Measurements from ENCODE around the gene PRKD1. TPM values are rescaled to one million over a fixed set of nuclear protein-coding genes. Genes with fewer than 3 reads are reported as not detected.

The PRKD1 gene
- total and polyA plus RNA-seq, 7 donors = 0.65 to 2.5 (median 1.5) TPM

DNA sequence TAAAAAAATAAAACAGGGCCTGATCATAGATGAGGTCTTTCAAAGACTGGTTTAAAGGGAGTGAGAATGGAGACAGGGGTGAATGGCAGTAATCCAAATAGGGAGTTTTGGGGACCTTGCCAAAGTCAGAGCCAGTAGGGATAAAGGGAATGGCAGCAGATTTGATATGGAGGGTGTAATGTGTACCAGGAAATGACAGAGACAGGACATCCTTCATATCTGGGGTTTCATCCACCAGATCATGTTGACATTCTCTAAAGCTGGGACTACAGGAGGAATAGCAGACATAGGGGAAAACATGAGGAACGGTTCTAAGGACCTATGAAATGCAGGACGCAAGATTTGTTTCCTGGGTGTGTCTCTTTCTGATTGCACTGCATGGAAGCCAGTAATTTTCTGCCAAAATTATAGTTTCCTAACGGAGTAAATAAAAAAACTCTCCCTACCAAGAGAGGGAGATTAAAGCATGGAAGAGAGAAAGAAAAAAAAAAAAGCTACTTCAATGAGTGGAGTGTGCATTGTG, 169.9 kb downstream of the PRKD1 start:
- 37 to 67% (median 47%) methylated on average over 3 of the region's 3 CpGs for WGBS, 3 donors
- Histone ChIP-seq H3K27ac (no peak overlapping the region), H3K9me3 (no peaks in the 10 kb centered on the region), H3K4me1 (no peaks in the 10 kb centered on the region), H3K27me3 (ENCODE audit: insufficient read depth in 3 of 3, low read length in 2 of 3) (no peaks in the 10 kb centered on the region), H3K36me3 (ENCODE audit: insufficient read depth in 1 of 2, low read depth in 1 of 2) (no peaks in the 10 kb centered on the region), H3K4me3 (no peak overlapping the region)
- TF ChIP-seq, protein P1, sequence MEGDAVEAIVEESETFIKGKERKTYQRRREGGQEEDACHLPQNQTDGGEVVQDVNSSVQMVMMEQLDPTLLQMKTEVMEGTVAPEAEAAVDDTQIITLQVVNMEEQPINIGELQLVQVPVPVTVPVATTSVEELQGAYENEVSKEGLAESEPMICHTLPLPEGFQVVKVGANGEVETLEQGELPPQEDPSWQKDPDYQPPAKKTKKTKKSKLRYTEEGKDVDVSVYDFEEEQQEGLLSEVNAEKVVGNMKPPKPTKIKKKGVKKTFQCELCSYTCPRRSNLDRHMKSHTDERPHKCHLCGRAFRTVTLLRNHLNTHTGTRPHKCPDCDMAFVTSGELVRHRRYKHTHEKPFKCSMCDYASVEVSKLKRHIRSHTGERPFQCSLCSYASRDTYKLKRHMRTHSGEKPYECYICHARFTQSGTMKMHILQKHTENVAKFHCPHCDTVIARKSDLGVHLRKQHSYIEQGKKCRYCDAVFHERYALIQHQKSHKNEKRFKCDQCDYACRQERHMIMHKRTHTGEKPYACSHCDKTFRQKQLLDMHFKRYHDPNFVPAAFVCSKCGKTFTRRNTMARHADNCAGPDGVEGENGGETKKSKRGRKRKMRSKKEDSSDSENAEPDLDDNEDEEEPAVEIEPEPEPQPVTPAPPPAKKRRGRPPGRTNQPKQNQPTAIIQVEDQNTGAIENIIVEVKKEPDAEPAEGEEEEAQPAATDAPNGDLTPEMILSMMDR (IDR thresholded peaks at IDR 0.05) = no peak
- ATAC-seq = no peak
- intact Hi-C loops (cut with DNase I) = no loop called here
- DNase-seq = no peak

DNA sequence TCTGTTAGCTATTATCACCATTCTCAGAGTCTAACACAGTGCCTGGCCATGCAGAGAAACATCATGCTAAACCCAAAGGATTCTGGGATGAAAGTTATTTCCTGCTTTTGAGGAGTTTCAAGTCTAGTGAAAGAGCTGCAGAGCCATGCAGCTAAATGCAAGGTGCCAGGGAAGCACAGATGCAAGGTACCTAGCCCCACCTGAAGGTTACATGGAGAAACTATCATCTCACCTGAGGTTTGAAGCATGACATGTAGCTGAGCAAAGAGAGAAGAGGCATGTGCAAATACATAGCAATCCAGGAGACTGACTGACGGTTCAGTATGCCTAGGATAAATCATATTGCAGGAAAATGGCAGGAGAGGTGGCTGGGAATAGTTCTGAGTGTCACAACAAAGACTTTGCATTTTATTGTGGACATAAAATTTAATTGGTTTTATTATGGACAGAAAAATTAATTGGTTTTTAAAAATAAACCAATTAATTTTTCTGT, 170.4 kb downstream of the PRKD1 start:
- 90 to 97% (median 96%) methylated on average over 1 of the region's 1 CpG for WGBS, 3 donors
- Histone ChIP-seq H3K36me3 (ENCODE audit: insufficient read depth in 1 of 2, low read depth in 1 of 2) (no peaks in the 10 kb centered on the region), H3K4me1 (no peaks in the 10 kb centered on the region), H3K27me3 (ENCODE audit: insufficient read depth in 3 of 3, low read length in 2 of 3) (no peaks in the 10 kb centered on the region), H3K4me3 (no peak overlapping the region), H3K9me3 (no peaks in the 10 kb centered on the region), H3K27ac (no peak overlapping the region)
- intact Hi-C loops (cut with DNase I) = no loop called here
- DNase-seq (no peak), ATAC-seq (no peak)
- TF ChIP-seq, protein P1 (IDR thresholded peaks at IDR 0.05) = no peak

DNA sequence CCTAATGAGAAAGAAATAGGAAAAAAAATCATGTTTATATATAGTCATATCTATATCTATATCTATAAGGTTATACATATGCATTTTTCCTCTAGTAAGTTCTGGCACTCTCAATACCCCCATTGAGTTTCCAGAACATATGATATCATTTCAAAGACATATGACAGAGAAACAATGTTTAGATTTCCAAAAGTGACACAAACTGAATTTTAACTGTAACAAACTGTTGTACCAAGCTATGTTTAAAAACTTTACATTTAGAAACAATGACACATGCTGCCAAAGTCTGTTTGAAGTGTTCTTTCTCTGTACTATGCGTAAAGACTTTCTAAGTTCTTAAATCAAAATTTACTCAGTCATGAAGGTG, 171.6 kb downstream of the PRKD1 start:
- Histone ChIP-seq H3K27me3 (ENCODE audit: insufficient read depth in 3 of 3, low read length in 2 of 3) (no peaks in the 10 kb centered on the region), H3K36me3 (ENCODE audit: insufficient read depth in 1 of 2, low read depth in 1 of 2) (no peaks in the 10 kb centered on the region), H3K27ac (no peak overlapping the region), H3K9me3 (no peaks in the 10 kb centered on the region), H3K4me3 (no peak overlapping the region), H3K4me1 (no peaks in the 10 kb centered on the region)
- ATAC-seq (no peak), DNase-seq (no peak)
- 97 to 98% (median 98%) methylated on average over 1 of the region's 1 CpG for WGBS, 3 donors
- TF ChIP-seq, protein P1 (IDR thresholded peaks at IDR 0.05) = no peak
- intact Hi-C loops (cut with DNase I) = no loop called here

DNA sequence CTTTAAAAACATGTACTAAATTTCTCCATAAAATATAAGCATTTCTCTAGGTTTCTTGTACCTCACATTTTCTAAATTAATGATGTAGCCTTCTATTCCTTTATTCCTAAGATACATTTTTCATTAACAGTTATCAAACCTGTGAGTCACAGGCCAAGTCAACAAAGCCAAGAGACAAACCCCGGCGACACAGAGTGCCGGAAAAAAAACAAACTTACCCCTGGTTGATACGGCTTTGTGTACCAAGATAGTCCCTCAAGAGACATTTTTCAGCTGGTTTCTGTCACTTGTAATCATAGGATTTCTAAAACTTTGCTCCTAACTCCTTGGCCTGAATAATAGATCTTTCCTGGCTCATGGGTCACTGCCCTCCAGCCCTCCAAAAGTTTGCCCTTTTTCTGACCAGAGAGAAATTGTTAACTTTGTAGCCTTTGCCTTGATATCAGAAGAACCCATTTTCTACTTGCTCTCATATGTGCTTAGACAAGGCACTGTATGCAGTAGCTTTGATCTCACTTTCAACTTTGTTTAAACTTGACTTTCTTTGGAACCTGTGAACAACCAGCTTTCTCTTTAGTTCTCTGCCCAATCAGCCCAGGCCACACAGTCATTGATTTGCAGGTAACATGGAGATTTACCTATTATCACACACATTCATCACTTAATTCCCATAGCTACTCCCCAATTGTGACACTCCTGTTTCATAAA, 172.2 kb downstream of the PRKD1 start:
- Histone ChIP-seq H3K4me3 (no peak overlapping the region), H3K27ac (no peak overlapping the region), H3K9me3 (no peaks in the 10 kb centered on the region), H3K4me1 (no peaks in the 10 kb centered on the region), H3K36me3 (ENCODE audit: insufficient read depth in 1 of 2, low read depth in 1 of 2) (no peaks in the 10 kb centered on the region), H3K27me3 (ENCODE audit: insufficient read depth in 3 of 3, low read length in 2 of 3) (no peaks in the 10 kb centered on the region)
- TF ChIP-seq, protein P1 (IDR thresholded peaks at IDR 0.05) = no peak
- intact Hi-C loops (cut with DNase I) = no loop called here
- ATAC-seq (no peak), DNase-seq (no peak)
- WGBS, 3 donors = 51 to 65% (median 57%) methylated on average over 4 of the region's 4 CpGs
